K562 (cell line): ENCODE data around the gene ATP6V1F. TPM values are rescaled to one million over a fixed set of nuclear protein-coding genes. Genes with fewer than 3 reads are reported as not detected.

Experiments
- ATAC-seq: fragments of 200-7000 bp; cut with Tn5 transposase; 3 replicates; pipeline ENCODE4 v1.9.1; 2020; ENCODE audit warnings: moderate library complexity
- BruUV-seq: library from RNA; stranded (reverse); fragments of 400-500 nt; replicated peaks from 2 replicates; lab custom pipeline; 2021; lab: Mats Ljungman, UMichigan
- CTCF ChIA-PET: fragments of 300-600 bp; formaldehyde crosslinking; extraction: SDS; loops from one replicate; lab custom pipeline; 2021; ENCODE audit warnings: low intra/inter-chr PET ratio; lab: Yijun Ruan, JAX
- POLR2A ChIA-PET: fragments of 300-600, 350-650 bp; sonication (Branson Sonifier 250); formaldehyde crosslinking; extraction: SDS; loops from one replicate; lab custom pipeline; 2021; ENCODE audit warnings: antibody characterized with exemption, inconsistent platforms; lab: Yijun Ruan, JAX
- DNase-seq, 4 experiments: peaks; one replicate each; pipeline versions ENCODE4 v3.0.0 to v3.0.0-alpha.2; 2011 to 2018; ENCODE audit warnings: low spot score in 3 of 4, mixed read lengths in 3 of 4; ENCODE audit errors: extremely low read depth in 1 of 4
- FAIRE-seq: peaks from 2 replicates; lab custom pipeline; 2011; peaks lifted over from hg19 to GRCh38; lab: Jason Lieb, UNC
- H2AFZ ChIP-seq: 2 replicates; pipeline ENCODE4 v1.6.0; 2011; ENCODE audit warnings: low read depth, low read length, control low read depth, inconsistent platforms
- H3K27ac ChIP-seq: fragments of 200-600 bp; 3 replicates; pipeline ENCODE4 v1.8.0; 2011; ENCODE audit warnings: low read depth, mild to moderate bottlenecking, control low read depth, inconsistent platforms, low read length, moderate library complexity, mixed read lengths; ENCODE audit errors: extremely low read depth
- H3K27me3 ChIP-seq, 2 experiments: fragments of 300-600 bp in 1 of 2; 2 replicates in 1 of 2; 3 replicates in 1 of 2; pipeline versions ENCODE4 v1.6.0 to v1.8.0; 2011; ENCODE audit warnings: inconsistent platforms in 2 of 2, low read length in 2 of 2, mild to moderate bottlenecking in 1 of 2, mixed read lengths in 1 of 2, moderate library complexity in 1 of 2; ENCODE audit not compliant: control insufficient read depth in 2 of 2, insufficient read depth in 2 of 2
- H3K36me3 ChIP-seq: fragments of 300-600 bp; 3 replicates; pipeline ENCODE4 v1.8.0; 2011; ENCODE audit warnings: mild to moderate bottlenecking, low read length, inconsistent platforms; ENCODE audit not compliant: control insufficient read depth, insufficient read depth
- H3K4me1 ChIP-seq, 2 experiments: fragments of 200-600 bp in 1 of 2; replicated peaks in 1 of 2; 2 replicates in 1 of 2; 3 replicates in 1 of 2; pipeline versions ENCODE4 v1.5.1 to v1.8.0; 2011; ENCODE audit warnings: inconsistent platforms in 2 of 2, low read length in 2 of 2, mild to moderate bottlenecking in 1 of 2, mixed read lengths in 1 of 2, moderate library complexity in 1 of 2; ENCODE audit not compliant: control insufficient read depth in 2 of 2, insufficient read depth in 2 of 2
- H3K4me2 ChIP-seq: 2 replicates; pipeline ENCODE4 v1.6.1; 2011; ENCODE audit warnings: low read length, control low read depth, inconsistent platforms, mixed read lengths; ENCODE audit not compliant: insufficient read depth
- H3K4me3 ChIP-seq: fragments of 200-600 bp; sonication (generic), shearing (Covaris generic); 2 replicates; pipeline ENCODE4 v1.5.1; 2016; ENCODE audit warnings: control low read depth, inconsistent platforms
- H3K79me2 ChIP-seq: fragments of 200-600 bp; 3 replicates; pipeline ENCODE4 v1.8.0; 2011; ENCODE audit warnings: low read length, inconsistent platforms; ENCODE audit not compliant: control insufficient read depth, insufficient read depth
- H3K9ac ChIP-seq, 2 experiments: 2 replicates each; pipeline versions ENCODE4 v1.6.0 to v1.6.1; 2011; ENCODE audit warnings: low read depth in 2 of 2, low read length in 2 of 2, control low read depth in 1 of 2, inconsistent platforms in 1 of 2, mild to moderate bottlenecking in 1 of 2, mixed read lengths in 1 of 2; ENCODE audit not compliant: insufficient read depth in 1 of 2
- H3K9me1 ChIP-seq: one replicate; pipeline ENCODE4 v1.6.0; 2011; ENCODE audit warnings: inconsistent platforms, mild to moderate bottlenecking, low read length, moderate library complexity; ENCODE audit not compliant: control insufficient read depth, insufficient read depth
- H3K9me3 ChIP-seq: replicated peaks from 2 replicates; pipeline ENCODE4 v1.5.1; 2011; ENCODE audit warnings: low read depth, low read length, inconsistent platforms; ENCODE audit not compliant: control insufficient read depth, insufficient read depth
- H4K20me1 ChIP-seq: replicated peaks from 2 replicates; pipeline ENCODE4 v1.6.1; 2011; ENCODE audit warnings: low read length, inconsistent platforms, mixed read lengths; ENCODE audit not compliant: control insufficient read depth, insufficient read depth
- ESRRA ChIP-seq: fragments of 450-650 bp; IDR thresholded peaks from 2 replicates; pipeline ENCODE4 v1.6.1; 2014; ENCODE audit warnings: low read depth, mild to moderate bottlenecking, moderate library complexity, borderline replicate concordance
- EWSR1 ChIP-seq: fragments of 450-650 bp; IDR thresholded peaks from 2 replicates; pipeline ENCODE4 v1.6.1; 2018; ENCODE audit warnings: borderline replicate concordance, mild to moderate bottlenecking, low read depth, moderate library complexity; ENCODE audit not compliant: partially characterized antibody
- GATA2 ChIP-seq: sonication (generic); formaldehyde crosslinking; IDR thresholded peaks from 2 replicates; pipeline ENCODE4 v1.4.0; 2020; ENCODE audit warnings: mild to moderate bottlenecking, missing genetic modification reagents
- MED1 ChIP-seq: sonication (generic); formaldehyde crosslinking; IDR thresholded peaks from 2 replicates; pipeline ENCODE4 v1.8.1; 2023; ENCODE audit warnings: missing genetic modification reagents, borderline replicate concordance
- OTX1 ChIP-seq: fragments of 450-650 bp; formaldehyde crosslinking; IDR thresholded peaks from 2 replicates; pipeline ENCODE4 v1.4.0; 2022; ENCODE audit warnings: mild to moderate bottlenecking
- SMAD4 ChIP-seq: fragments of 250-450 bp; sonication (Bioruptor Pico); conservative IDR thresholded peaks from 2 replicates; pipeline ENCODE4 v1.8.0; 2021; ENCODE audit warnings: inconsistent platforms, mild to moderate bottlenecking, moderate library complexity
- ZNF121 ChIP-seq: sonication (generic); formaldehyde crosslinking; conservative IDR thresholded peaks from 2 replicates; pipeline ENCODE4 v1.8.0; 2022; ENCODE audit warnings: missing genetic modification reagents
- ZNF263 ChIP-seq: sonication (generic); formaldehyde crosslinking; IDR thresholded peaks from 2 replicates; pipeline ENCODE4 v1.8.0; 2022; ENCODE audit warnings: mild to moderate bottlenecking, missing genetic modification reagents, borderline replicate concordance
- ZNF282 ChIP-seq: sonication (generic); formaldehyde crosslinking; IDR thresholded peaks from 2 replicates; pipeline ENCODE4 v1.8.1; 2023; ENCODE audit warnings: missing genetic modification reagents
- ZNF707 ChIP-seq: fragments of 250-450 bp; sonication (Bioruptor Pico); conservative IDR thresholded peaks from 2 replicates; pipeline ENCODE4 v1.8.0; 2022; ENCODE audit warnings: inconsistent platforms, mild to moderate bottlenecking, moderate library complexity
- WGBS: fragments of 100-300 bp; shearing (Covaris generic); methylation state at CpG from one replicate; pipeline ENCODE4 v1.1.6; 2016; ENCODE audit warnings: low coverage, mixed read lengths; ENCODE audit not compliant: insufficient coverage; ENCODE audit errors: missing lambda C conversion rate; 5-methylcytosine and 5-hydroxymethylcytosine counted together
- in situ Hi-C: fragments of 300-500 bp; cut with MboI; formaldehyde crosslinking; loops from 4 replicates; pipeline ENCODE4 v1.15.0; 2018; ENCODE audit warnings: inconsistent platforms, mixed read lengths
- intact Hi-C: fragments of 100-400 bp; cut with micrococcal nuclease; formaldehyde crosslinking; loops from 2 replicates; pipeline ENCODE4 v1.14.2; 2022
- polyA plus RNA-seq, 8 experiments: library from polyadenylated mRNA; depleted of rRNA in 4 of 8; stranded (reverse) in 5 of 8; unstranded in 3 of 8; fragments of >200 nt; fragmentation: Nextera tagmentation in 2 of 8; fragmentation: Illumina TruSeq in 1 of 8; extraction: Ambion mirVana in 2 of 8; extraction: Trizol in 1 of 8; gene quantifications; 2 replicates each; pipeline versions ENCODE4 v1.2.1 to v1.2.3, GENCODE V29; 2011 to 2014; ENCODE audit warnings: inconsistent platforms in 1 of 8, missing spikeins in 1 of 8
- total RNA-seq, 7 experiments: library from RNA; depleted of rRNA in 6 of 7; stranded (reverse); fragments of >200 nt in 6 of 7; fragmentation: Illumina TruSeq in 2 of 7; extraction: Trizol in 2 of 7; gene quantifications; 2 replicates each; pipeline versions ENCODE4 v1.2.1 to v1.2.3, GENCODE V29; 2011 to 2021; ENCODE audit warnings: low replicate concordance in 1 of 7
- TF ChIP-seq, protein P1 (sequence below): fragments of 450-650 bp; formaldehyde crosslinking; conservative IDR thresholded peaks from 2 replicates; pipeline ENCODE4 v1.4.0; 2022; ENCODE audit warnings: mild to moderate bottlenecking, missing genetic modification characterization
- TF ChIP-seq, protein P2 (sequence below): sonication (generic); formaldehyde crosslinking; IDR thresholded peaks from 2 replicates; pipeline ENCODE4 v1.8.0; 2022; ENCODE audit warnings: missing genetic modification reagents, mild to moderate bottlenecking, borderline replicate concordance
- TF ChIP-seq, protein P3 (sequence below), 3 experiments: fragments of 200-800 bp in 1 of 3; sonication (Bioruptor generic) in 1 of 3; sonication (generic) in 1 of 3; formaldehyde crosslinking in 1 of 3; IDR thresholded peaks; 2 replicates each; pipeline versions ENCODE4 v1.6.1 to v1.8.0; 2016 to 2022; ENCODE audit warnings: mild to moderate bottlenecking in 2 of 3, missing compliant biosample characterization in 2 of 3, missing genetic modification characterization in 2 of 3, missing genetic modification reagents in 1 of 3
- TF ChIP-seq, protein P4 (sequence below): fragments of 250-450 bp; sonication (Bioruptor Pico); IDR thresholded peaks from 2 replicates; pipeline ENCODE4 v1.4.0; 2020; ENCODE audit warnings: mild to moderate bottlenecking, moderate library complexity

ATP6V1F gene
- total and polyA plus RNA-seq, 9 of the 15 experiments (the other 6 are each of a cell fraction or from before 2014, with no cell fraction given) = 206 to 1,123 (median 542) TPM

DNA sequence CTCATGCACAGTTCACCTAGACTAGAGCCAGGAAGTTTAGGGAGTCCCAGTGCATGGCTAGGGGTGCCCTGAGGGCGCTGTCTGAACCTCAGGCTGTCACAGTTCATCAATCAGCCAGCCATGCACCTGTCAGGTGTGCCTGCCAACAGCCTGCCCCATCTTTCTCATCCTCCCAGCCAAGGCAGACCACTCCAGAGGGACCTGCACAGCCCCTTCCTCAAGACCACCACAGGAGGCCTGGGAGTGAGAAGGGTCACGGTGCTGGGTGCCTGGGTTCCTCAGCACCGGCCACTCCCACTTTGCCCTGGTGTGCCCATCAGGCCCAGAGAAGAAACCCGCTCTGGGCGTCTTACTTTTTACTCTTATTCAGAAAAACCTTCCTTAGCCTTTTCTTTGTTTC lies 8.4 kb downstream of the ATP6V1F start:
- peak overlapping the region in 1 of 2 experiments; percentile 70; a peak in 2 of 4 replicates for H3K9ac ChIP-seq
- in situ Hi-C loops (no loop called here), intact Hi-C loops (no loop called here)
- CTCF ChIA-PET = no interaction called here
- POLR2A ChIA-PET = interaction anchor here (0.6 kb wide), 1 partner anchor 26 kb away, joined by 3 read pairs; no protein-coding TSS in a partner anchor
- H3K4me2 ChIP-seq = no peak overlapping the region
- no peaks in the 10 kb centered on the region for H3K9me1 ChIP-seq
- no peaks in the 10 kb centered on the region for H3K27me3 ChIP-seq
- no peak for DNase-seq
- H3K9me3 ChIP-seq = no peaks in the 10 kb centered on the region
- peaks cover 7% of the 10 kb centered on the region; the same call in 1 of the 3 replicates for H3K79me2 ChIP-seq
- no peak for ATAC-seq
- 60% methylated on average over 5 of the region's 5 CpGs for WGBS
- H4K20me1 ChIP-seq = no peaks in the 10 kb centered on the region; the same call in 1 of the 2 replicates
- peaks cover 0 to 30% of the 10 kb centered on the region in 2 experiments; a peak in 3 of 5 replicates for H3K4me1 ChIP-seq
- no peak overlapping the region for H2AFZ ChIP-seq
- H3K36me3 ChIP-seq = peaks cover 24% of the 10 kb centered on the region
- H3K27ac ChIP-seq = no peak overlapping the region
- no peak for FAIRE-seq
- no TSS peak for BruUV-seq
- no peak overlapping the region for H3K4me3 ChIP-seq
- TF ChIP-seq SMAD4 (CRISPR knock-in tag) (no peak), ESRRA (no peak), EWSR1 (no peak), ZNF282 (CRISPR knock-in tag) (no peak), ZNF707 (CRISPR knock-in tag) (no peak), GATA2 (CRISPR knock-in tag) (no peak), OTX1 (CRISPR knock-in tag) (no peak), MED1 (no peak), ZNF121 (no peak), ZNF263 (no peak)
- TF ChIP-seq, protein P1, sequence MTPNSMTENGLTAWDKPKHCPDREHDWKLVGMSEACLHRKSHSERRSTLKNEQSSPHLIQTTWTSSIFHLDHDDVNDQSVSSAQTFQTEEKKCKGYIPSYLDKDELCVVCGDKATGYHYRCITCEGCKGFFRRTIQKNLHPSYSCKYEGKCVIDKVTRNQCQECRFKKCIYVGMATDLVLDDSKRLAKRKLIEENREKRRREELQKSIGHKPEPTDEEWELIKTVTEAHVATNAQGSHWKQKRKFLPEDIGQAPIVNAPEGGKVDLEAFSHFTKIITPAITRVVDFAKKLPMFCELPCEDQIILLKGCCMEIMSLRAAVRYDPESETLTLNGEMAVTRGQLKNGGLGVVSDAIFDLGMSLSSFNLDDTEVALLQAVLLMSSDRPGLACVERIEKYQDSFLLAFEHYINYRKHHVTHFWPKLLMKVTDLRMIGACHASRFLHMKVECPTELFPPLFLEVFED (CRISPR knock-in tag) = no peak
- TF ChIP-seq, protein P2, sequence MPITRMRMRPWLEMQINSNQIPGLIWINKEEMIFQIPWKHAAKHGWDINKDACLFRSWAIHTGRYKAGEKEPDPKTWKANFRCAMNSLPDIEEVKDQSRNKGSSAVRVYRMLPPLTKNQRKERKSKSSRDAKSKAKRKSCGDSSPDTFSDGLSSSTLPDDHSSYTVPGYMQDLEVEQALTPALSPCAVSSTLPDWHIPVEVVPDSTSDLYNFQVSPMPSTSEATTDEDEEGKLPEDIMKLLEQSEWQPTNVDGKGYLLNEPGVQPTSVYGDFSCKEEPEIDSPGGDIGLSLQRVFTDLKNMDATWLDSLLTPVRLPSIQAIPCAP (CRISPR knock-in tag) = no peak
- TF ChIP-seq, protein P3, sequence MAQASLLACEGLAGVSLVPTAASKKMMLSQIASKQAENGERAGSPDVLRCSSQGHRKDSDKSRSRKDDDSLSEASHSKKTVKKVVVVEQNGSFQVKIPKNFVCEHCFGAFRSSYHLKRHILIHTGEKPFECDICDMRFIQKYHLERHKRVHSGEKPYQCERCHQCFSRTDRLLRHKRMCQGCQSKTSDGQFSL (CRISPR knock-in tag; IDR thresholded peaks at IDR 0.05) = no peak
- TF ChIP-seq, protein P3 (tag; IDR thresholded peaks at IDR 0.05) = no peak
- TF ChIP-seq, protein P4, sequence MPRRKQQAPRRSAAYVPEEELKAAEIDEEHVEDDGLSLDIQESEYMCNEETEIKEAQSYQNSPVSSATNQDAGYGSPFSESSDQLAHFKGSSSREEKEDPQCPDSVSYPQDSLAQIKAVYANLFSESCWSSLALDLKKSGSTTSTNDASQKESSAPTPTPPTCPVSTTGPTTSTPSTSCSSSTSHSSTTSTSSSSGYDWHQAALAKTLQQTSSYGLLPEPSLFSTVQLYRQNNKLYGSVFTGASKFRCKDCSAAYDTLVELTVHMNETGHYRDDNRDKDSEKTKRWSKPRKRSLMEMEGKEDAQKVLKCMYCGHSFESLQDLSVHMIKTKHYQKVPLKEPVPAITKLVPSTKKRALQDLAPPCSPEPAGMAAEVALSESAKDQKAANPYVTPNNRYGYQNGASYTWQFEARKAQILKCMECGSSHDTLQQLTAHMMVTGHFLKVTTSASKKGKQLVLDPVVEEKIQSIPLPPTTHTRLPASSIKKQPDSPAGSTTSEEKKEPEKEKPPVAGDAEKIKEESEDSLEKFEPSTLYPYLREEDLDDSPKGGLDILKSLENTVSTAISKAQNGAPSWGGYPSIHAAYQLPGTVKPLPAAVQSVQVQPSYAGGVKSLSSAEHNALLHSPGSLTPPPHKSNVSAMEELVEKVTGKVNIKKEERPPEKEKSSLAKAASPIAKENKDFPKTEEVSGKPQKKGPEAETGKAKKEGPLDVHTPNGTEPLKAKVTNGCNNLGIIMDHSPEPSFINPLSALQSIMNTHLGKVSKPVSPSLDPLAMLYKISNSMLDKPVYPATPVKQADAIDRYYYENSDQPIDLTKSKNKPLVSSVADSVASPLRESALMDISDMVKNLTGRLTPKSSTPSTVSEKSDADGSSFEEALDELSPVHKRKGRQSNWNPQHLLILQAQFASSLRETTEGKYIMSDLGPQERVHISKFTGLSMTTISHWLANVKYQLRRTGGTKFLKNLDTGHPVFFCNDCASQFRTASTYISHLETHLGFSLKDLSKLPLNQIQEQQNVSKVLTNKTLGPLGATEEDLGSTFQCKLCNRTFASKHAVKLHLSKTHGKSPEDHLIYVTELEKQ (CRISPR knock-in tag) = no peak
